Measurements from ENCODE around the gene REC8. TPM values are rescaled to one million over a fixed set of nuclear protein-coding genes. Genes with fewer than 3 reads are reported as not detected.
"Not testable (repeated sequence)": the region's sequence is repeated elsewhere in the genome, so short reads cannot be mapped to it uniquely, and the experiment has no call there.

The REC8 gene
- total RNA-seq, 3 donors from 2014 or later: 14.9 to 17.0 (median 16.8) TPM

DNA sequence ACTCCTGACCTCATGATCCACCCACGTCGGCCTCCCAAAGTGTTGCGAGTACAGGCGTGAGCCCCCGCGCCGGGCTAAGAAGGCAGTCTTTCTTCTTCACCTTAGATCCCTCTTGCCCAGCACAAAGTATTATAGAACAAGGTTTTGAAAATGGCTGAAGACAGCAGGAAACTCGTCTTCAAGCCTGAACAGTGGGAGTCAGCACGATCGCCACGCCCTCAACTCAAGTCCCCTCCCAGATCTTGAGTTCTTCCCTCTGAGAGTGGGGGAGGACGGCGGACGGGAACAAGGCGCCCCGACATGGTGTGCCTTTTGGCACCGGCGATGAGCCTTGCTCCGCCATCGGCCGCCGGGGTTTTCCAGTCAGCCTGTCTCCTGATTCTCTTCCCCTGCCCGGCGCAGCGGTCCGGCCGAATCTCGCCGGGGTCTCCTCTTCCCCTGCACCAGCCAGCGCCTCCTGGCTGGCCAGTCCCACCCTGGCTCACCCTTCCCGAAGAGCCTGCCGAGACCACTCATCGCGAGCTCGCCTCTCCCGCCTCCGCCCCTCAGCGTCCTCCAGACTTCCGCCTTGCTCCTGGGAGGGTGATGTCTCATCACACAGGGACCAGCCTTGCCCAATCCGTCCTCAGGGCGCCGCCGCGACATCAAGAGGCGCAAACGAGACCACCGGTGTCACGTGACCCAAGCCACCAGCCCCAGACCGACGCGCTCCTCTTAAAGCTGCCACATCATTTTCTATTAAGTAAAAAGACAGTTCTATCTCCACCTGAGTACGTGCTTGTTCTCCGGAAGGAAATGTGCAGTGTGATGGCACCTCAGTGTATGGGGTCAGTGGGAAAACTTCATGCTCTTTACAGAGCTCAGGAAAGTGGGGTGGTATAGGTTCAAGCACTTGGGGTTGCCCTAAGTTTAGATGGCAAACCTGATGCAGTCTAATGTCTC, 41.3 kb downstream of the REC8 start, which contains the start of gene CHMP4A:
Gene CHMP4A (minus strand): TSS at position 565 of the 942 bp plus-strand sequence. CDS start 49 bp downstream, at position 516.
- H3K36me3 ChIP-seq (ENCODE audit: low read depth): peaks cover 3% of the 10 kb centered on the region
- intact Hi-C loops (cut with DNase I, micrococcal nuclease): no loop called here
- peak; percentile 96 to 99 (median 97) for DNase-seq
- H3K4me1 ChIP-seq (ENCODE audit: low read depth): peaks cover 19% of the 10 kb centered on the region
- H3K4me3 ChIP-seq: peak within 1 kb of the TSS; percentile 37
- peak; percentile 91 for ATAC-seq
- TF ChIP-seq, protein P1, sequence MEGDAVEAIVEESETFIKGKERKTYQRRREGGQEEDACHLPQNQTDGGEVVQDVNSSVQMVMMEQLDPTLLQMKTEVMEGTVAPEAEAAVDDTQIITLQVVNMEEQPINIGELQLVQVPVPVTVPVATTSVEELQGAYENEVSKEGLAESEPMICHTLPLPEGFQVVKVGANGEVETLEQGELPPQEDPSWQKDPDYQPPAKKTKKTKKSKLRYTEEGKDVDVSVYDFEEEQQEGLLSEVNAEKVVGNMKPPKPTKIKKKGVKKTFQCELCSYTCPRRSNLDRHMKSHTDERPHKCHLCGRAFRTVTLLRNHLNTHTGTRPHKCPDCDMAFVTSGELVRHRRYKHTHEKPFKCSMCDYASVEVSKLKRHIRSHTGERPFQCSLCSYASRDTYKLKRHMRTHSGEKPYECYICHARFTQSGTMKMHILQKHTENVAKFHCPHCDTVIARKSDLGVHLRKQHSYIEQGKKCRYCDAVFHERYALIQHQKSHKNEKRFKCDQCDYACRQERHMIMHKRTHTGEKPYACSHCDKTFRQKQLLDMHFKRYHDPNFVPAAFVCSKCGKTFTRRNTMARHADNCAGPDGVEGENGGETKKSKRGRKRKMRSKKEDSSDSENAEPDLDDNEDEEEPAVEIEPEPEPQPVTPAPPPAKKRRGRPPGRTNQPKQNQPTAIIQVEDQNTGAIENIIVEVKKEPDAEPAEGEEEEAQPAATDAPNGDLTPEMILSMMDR (IDR thresholded peaks at IDR 0.05): no peak
- no peaks in the 10 kb centered on the region for H3K9me3 ChIP-seq

DNA sequence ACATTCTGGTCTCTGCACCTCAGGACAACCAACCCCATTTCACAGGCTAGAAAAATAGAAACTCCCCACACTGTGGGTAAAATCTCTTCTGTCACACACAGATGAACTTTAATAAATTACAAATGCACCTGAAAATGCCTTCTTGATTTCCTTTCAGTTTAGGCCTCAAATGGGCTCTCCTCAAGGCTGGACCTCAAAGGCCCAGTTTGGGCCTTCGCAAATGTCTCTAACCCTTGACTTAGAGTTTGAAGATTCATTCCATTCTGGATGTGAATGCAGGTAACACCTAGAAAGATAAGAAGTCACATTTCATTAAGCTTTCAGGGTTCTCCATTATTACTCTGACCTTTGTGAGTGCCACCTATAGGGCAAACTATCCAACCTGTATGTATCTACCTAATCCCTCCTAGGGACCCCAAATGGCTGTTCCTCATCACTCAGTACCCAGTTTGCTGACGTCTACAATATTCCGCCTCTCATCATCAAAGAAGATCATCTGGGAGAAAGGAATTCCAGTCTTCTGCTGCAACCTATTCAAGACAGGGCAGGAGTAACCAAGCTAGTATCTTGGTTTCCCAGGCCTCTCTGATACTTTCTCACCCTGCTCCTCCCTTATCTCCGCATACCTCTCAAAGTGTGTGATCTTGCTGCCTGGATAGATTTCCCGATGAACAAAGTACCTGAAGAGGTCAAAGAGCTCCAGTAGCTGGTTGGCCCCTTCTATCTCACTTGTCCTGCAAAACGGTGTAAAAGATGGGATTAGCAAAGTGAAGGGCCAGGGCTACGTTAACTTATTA, 42.2 kb downstream of the REC8 start:
- DNase-seq (no peak), ATAC-seq (no peak)
- H3K36me3 ChIP-seq (ENCODE audit: low read depth): peaks cover 3% of the 10 kb centered on the region
- no peaks in the 10 kb centered on the region for H3K9me3 ChIP-seq
- intact Hi-C loops (cut with DNase I, micrococcal nuclease): no loop called here
- H3K4me1 ChIP-seq (ENCODE audit: low read depth): peaks cover 19% of the 10 kb centered on the region
- no peak overlapping the region for H3K4me3 ChIP-seq
- TF ChIP-seq, protein P1 (IDR thresholded peaks at IDR 0.05): no peak

DNA sequence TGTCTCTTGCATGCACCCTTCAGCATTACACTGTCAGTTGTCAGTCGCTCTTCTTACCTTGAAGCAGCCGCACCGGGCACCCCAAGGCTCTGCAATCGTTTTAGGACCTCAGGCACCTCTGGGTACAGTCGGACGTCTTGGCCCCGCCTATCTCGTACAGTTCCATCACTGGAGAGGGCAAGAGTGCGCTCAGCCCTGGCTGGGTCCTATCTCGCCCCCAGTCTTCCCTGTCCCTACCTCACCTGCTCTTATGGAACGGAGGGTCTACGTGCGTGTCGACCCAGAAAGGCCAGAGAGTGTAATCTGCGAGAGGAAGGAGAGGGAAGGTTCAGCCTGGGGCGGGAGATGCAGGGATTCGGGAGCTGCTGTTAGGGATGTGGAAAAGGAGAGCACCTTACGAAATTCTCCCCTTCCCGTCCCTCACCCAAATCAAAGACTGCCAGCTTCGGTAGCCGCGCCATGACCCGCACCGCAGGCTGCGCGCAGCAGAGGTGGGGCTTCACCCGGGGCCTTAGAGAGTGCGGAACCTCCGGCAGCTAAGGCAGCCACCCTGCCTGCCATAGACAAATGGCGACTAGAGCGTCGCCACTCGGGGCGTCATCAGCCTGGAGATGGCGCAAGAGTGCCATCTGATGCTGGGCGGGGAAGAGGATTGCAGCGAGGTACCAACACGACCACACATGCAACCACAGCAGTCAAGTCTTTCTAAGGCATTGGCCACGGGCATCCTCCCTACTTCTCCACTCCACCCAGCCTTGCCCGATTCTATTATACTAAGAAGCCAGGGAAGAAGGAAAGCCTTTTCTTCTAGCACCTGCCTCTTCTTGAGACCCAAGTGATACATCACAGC, 43.8 kb downstream of the REC8 start, which contains the start of gene MDP1:
Gene MDP1 (minus strand): TSS at position 572 of the 850 bp plus-strand sequence. CDS start 111 bp downstream, at position 461.
- peak; percentile 86 for ATAC-seq
- no peaks in the 10 kb centered on the region for H3K9me3 ChIP-seq

DNA sequence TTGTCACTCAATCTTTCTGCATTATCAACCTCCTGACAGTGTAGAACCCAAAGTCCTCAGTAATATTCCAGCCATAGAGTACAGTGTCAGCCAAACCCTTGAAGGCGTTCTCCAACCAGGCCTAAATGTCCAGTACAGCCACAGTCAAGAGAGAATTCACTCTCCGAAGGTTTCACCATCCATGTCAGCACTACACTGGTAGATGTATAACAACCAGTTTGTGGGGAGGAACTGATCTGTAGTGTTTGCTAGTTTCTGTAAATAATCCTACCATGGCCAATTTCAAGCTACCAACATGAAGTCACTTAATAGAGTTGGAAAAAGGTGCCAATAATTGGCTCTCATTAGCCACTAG, 44.4 kb downstream of the REC8 start:
- no peaks in the 10 kb centered on the region for H3K9me3 ChIP-seq
- DNase-seq: no peak
- intact Hi-C loops (cut with DNase I, micrococcal nuclease): no loop called here
- TF ChIP-seq, protein P1 (IDR thresholded peaks at IDR 0.05): no peak
- peaks cover 19% of the 10 kb centered on the region for H3K4me1 ChIP-seq (ENCODE audit: low read depth)
- no peak for ATAC-seq
- H3K4me3 ChIP-seq: no peak overlapping the region
- no peaks in the 10 kb centered on the region for H3K36me3 ChIP-seq (ENCODE audit: low read depth)

More for the DNA sequence above, 43.8 kb downstream of the REC8 start, which contains the start of gene MDP1:
- intact Hi-C loops (cut with DNase I, micrococcal nuclease): no loop called here
- TF ChIP-seq, protein P1 (IDR thresholded peaks at IDR 0.05): peak; percentile 31
- peak; percentile 91 for DNase-seq
- H3K36me3 ChIP-seq (ENCODE audit: low read depth): no peaks in the 10 kb centered on the region
- H3K4me1 ChIP-seq (ENCODE audit: low read depth): peaks cover 19% of the 10 kb centered on the region
- H3K4me3 ChIP-seq: peak within 1 kb of the TSS; percentile 74

DNA sequence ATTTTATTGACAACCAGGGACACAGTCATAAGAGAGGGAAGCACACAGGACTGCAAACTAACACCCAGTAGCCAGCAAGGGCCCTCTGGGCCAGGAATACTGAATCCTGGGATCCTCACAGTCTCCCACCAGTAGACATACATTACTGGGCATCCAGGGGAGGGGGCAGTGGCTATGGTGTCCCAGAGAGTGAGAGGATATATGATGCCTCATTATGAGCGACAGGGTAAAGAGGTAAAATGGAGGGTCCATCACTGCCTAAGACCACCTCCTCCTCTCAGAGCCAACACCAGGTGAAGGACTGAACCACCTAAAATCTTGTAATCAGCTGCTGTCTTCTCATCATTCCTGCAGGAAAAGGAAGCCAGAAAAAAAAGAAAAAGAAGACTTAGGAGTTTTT, 45.0 kb downstream of the REC8 start:
- DNase-seq; H3K9me3 ChIP-seq; H3K4me3 ChIP-seq; ATAC-seq; intact Hi-C loops (cut with DNase I, micrococcal nuclease); H3K36me3 ChIP-seq (ENCODE audit: low read depth): not testable (repeated sequence)
- peaks cover 19% of the 10 kb centered on the region for H3K4me1 ChIP-seq (ENCODE audit: low read depth)
